Type B pancreatic cell (in vitro differentiated cells): Measurements from ENCODE around the gene SLC7A4. TPM values are rescaled to one million over a fixed set of nuclear protein-coding genes. Genes with fewer than 3 reads are reported as not detected.

Experiments
- microRNA-seq: library from miRNA; unstranded; fragments of <30 nt; microRNA quantifications from one replicate; pipeline ENCODE4, GENCODE V29; 2020
- total RNA-seq: library from RNA; stranded (reverse); gene quantifications from 2 replicates; pipeline ENCODE4 v1.2.1, GENCODE V29; 2021; ENCODE audit warnings: low replicate concordance

Gene SLC7A4
- total RNA-seq, 1 donor from 2014 or later = 3.3 TPM

Small RNA genes lying within 50 kb of the gene (microRNA-seq; reads per million reads assigned to microRNA genes)
- not detected for gene MIR649

Other genes with a start within 250 kb of the SLC7A4 start
- gene PI4KA, start 173.8 kb downstream of the SLC7A4 start, total RNA-seq = 119 and 120 TPM in 2 replicates
- gene SNAP29, start 173.6 kb downstream of the SLC7A4 start, total RNA-seq = 19.0 and 20.4 TPM in 2 replicates
- gene CRKL, start 115.2 kb downstream of the SLC7A4 start, total RNA-seq = 64.9 and 78.1 TPM in 2 replicates
- gene AIFM3, start 65.3 kb downstream of the SLC7A4 start, total RNA-seq = 0.69 and 2.6 TPM in 2 replicates
- 60.3 and 102 TPM in 2 replicates for gene LZTR1, start 50.3 kb downstream of the SLC7A4 start, total RNA-seq
- gene THAP7, start 30.4 kb downstream of the SLC7A4 start, total RNA-seq = 16.9 and 26.4 TPM in 2 replicates
- 0.71 and 2.8 TPM in 2 replicates for gene P2RX6, start 17.4 kb downstream of the SLC7A4 start, total RNA-seq
- 0.65 TPM in 1 of 2 replicates, not detected in the other for gene LRRC74B, start 13.4 kb upstream of the SLC7A4 start, total RNA-seq